ENCODE measurements around the gene NR1I2. TPM values are rescaled to one million over a fixed set of nuclear protein-coding genes. Genes with fewer than 3 reads are reported as not detected.

NR1I2 gene
- total RNA-seq, 2 experiments from 2014 or later, result 0.70 to 1.0 TPM

DNA sequence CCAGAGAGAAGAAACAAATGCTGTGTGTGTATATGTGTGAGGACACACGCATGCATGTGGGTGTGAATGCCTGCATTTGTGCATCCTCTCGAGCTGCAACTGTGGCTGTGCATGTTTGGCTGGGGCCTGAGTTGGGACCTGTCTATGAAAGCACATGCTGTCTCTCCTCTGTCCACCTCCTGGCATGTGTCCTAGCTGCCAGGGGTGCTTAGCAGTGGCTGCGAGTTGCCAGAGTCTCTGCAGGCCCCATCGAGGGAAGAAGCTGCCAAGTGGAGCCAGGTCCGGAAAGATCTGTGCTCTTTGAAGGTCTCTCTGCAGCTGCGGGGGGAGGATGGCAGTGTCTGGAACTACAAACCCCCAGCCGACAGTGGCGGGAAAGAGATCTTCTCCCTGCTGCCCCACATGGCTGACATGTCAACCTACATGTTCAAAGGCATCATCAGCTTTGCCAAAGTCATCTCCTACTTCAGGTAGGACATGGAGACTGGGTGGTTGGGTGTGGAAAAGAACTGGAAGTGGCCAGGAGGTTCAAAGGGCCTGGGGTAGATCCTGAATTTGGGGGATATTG, 30.7 kb downstream of the NR1I2 start:
- ChIA-PET CTCF (no interaction called here), POLR2A (interaction anchor here (1.1 kb wide), 1 partner anchor 17 kb away, joined by 5 read pairs; no protein-coding TSS in a partner anchor)
- Mint-ChIP-seq H3K27ac (no peak overlapping the region), H3K9me3 (no peaks in the 10 kb centered on the region), H3K4me1 (ENCODE audit: low read depth) (peaks cover 10% of the 10 kb centered on the region), H3K4me3 (no peak overlapping the region), H3K27me3 (no peaks in the 10 kb centered on the region), H3K36me3 (ENCODE audit: low read depth) (no peaks in the 10 kb centered on the region)
- DNase-seq (no peak), ATAC-seq (no peak)
- TF ChIP-seq, protein P1, sequence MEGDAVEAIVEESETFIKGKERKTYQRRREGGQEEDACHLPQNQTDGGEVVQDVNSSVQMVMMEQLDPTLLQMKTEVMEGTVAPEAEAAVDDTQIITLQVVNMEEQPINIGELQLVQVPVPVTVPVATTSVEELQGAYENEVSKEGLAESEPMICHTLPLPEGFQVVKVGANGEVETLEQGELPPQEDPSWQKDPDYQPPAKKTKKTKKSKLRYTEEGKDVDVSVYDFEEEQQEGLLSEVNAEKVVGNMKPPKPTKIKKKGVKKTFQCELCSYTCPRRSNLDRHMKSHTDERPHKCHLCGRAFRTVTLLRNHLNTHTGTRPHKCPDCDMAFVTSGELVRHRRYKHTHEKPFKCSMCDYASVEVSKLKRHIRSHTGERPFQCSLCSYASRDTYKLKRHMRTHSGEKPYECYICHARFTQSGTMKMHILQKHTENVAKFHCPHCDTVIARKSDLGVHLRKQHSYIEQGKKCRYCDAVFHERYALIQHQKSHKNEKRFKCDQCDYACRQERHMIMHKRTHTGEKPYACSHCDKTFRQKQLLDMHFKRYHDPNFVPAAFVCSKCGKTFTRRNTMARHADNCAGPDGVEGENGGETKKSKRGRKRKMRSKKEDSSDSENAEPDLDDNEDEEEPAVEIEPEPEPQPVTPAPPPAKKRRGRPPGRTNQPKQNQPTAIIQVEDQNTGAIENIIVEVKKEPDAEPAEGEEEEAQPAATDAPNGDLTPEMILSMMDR (IDR thresholded peaks at IDR 0.05), result no peak
- intact Hi-C loops (cut with micrococcal nuclease), result no loop called here

- intact Hi-C loops (cut with micrococcal nuclease), result no loop called here
- DNase-seq (no peak), ATAC-seq (no peak)
- Mint-ChIP-seq H3K9me3 (no peaks in the 10 kb centered on the region), H3K27me3 (no peaks in the 10 kb centered on the region), H3K27ac (no peak overlapping the region), H3K4me3 (no peak overlapping the region), H3K36me3 (ENCODE audit: low read depth) (no peaks in the 10 kb centered on the region), H3K4me1 (ENCODE audit: low read depth) (peaks cover 1% of the 10 kb centered on the region)
- TF ChIP-seq, protein P1 (IDR thresholded peaks at IDR 0.05), result no peak
- ChIA-PET POLR2A (no interaction called here), CTCF (no interaction called here)
Observed at GRCh38 chr3:119815716-119816115, 33.8 kb downstream of the NR1I2 start.

DNA sequence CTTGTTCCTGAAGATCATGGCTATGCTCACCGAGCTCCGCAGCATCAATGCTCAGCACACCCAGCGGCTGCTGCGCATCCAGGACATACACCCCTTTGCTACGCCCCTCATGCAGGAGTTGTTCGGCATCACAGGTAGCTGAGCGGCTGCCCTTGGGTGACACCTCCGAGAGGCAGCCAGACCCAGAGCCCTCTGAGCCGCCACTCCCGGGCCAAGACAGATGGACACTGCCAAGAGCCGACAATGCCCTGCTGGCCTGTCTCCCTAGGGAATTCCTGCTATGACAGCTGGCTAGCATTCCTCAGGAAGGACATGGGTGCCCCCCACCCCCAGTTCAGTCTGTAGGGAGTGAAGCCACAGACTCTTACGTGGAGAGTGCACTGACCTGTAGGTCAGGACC, 35.2 kb downstream of the NR1I2 start:
- Mint-ChIP-seq H3K4me1 (ENCODE audit: low read depth) (no peaks in the 10 kb centered on the region), H3K36me3 (ENCODE audit: low read depth) (no peaks in the 10 kb centered on the region), H3K4me3 (no peak overlapping the region), H3K27me3 (no peaks in the 10 kb centered on the region), H3K9me3 (no peaks in the 10 kb centered on the region), H3K27ac (no peak overlapping the region)
- intact Hi-C loops (cut with micrococcal nuclease), result no loop called here
- CTCF ChIA-PET, result no interaction called here
- POLR2A ChIA-PET, result no interaction called here
- ATAC-seq, result no peak
- no peak for DNase-seq
- TF ChIP-seq, protein P1 (IDR thresholded peaks at IDR 0.05), result no peak

GRCh38 chr3:119817583-119818363, 35.9 kb downstream of the NR1I2 start:
- POLR2A ChIA-PET, result interaction anchor here (0.6 kb wide), 1 partner anchor 268 kb away, joined by 3 read pairs; no protein-coding TSS in a partner anchor
- H3K9me3 Mint-ChIP-seq, result no peaks in the 10 kb centered on the region

More at GRCh38 chr3:119817583-119818363, 35.9 kb downstream of the NR1I2 start:
- H3K4me1 Mint-ChIP-seq (ENCODE audit: low read depth), result no peaks in the 10 kb centered on the region
- CTCF ChIA-PET, result interaction anchor here (1.5 kb wide), 1 partner anchor 9 kb away, joined by 3 read pairs; no protein-coding TSS in a partner anchor
- no peak overlapping the region for H3K4me3 Mint-ChIP-seq
- DNase-seq (no peak), ATAC-seq (no peak)
- no peaks in the 10 kb centered on the region for H3K36me3 Mint-ChIP-seq (ENCODE audit: low read depth)
- H3K27me3 Mint-ChIP-seq, result no peaks in the 10 kb centered on the region
- TF ChIP-seq, protein P1 (IDR thresholded peaks at IDR 0.05), result no peak
- H3K27ac Mint-ChIP-seq, result no peak overlapping the region
- intact Hi-C loops (cut with micrococcal nuclease), result no loop called here
